GM18505 (cell line): ENCODE measurements around the gene CALML3.

Source experiments
- ATAC-seq: cut with Tn5 transposase; IDR thresholded peaks from one replicate; pipeline ENCODE4 v1.9.1; 2021; ENCODE audit not compliant: unreplicated experiment
- POLR2A ChIP-seq: IDR thresholded peaks from 4 replicates; pipeline ENCODE4 v1.6.1; 2011; ENCODE audit warnings: borderline replicate concordance; ENCODE audit not compliant: insufficient read depth, insufficient read length; ENCODE audit errors: extremely low read depth

The CALML3 gene

DNA sequence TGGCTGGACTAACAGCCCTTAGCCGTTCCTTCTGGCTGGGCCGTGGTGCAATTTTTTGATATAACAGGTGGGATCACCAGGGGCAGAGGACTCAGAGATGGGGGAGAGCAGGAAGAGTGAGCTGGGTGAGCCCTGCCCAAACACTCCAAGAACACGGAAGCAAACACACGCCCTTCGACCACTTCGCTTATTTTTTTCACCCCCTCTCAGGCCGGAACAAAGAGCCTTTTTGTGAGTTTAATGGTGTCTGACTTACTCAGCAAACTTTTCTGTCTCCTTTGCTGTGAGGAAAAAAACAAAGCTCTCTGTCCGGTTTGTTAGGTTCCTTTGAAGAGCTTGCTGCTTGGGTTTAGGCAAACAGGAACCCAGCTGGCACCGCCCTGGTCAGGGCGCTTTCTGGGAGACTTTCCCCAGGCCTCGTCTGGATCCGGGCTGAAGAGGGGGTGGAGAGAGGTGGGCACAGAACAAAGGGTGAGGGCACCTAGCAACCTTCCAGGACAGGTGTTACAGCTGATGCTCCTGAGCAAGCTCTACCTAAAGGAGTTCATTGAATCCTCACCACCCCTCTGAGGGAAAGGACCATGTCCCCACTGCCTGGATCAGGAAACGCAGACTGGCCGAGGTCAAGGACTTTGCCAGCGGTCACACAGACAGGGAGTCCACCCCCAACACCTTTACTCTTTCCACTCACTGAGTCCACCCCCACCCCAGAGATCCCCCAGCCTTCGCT is 23.3 kb downstream of the CALML3 start:
- ATAC-seq = no peak
- TF ChIP-seq POLR2A = no peak

DNA sequence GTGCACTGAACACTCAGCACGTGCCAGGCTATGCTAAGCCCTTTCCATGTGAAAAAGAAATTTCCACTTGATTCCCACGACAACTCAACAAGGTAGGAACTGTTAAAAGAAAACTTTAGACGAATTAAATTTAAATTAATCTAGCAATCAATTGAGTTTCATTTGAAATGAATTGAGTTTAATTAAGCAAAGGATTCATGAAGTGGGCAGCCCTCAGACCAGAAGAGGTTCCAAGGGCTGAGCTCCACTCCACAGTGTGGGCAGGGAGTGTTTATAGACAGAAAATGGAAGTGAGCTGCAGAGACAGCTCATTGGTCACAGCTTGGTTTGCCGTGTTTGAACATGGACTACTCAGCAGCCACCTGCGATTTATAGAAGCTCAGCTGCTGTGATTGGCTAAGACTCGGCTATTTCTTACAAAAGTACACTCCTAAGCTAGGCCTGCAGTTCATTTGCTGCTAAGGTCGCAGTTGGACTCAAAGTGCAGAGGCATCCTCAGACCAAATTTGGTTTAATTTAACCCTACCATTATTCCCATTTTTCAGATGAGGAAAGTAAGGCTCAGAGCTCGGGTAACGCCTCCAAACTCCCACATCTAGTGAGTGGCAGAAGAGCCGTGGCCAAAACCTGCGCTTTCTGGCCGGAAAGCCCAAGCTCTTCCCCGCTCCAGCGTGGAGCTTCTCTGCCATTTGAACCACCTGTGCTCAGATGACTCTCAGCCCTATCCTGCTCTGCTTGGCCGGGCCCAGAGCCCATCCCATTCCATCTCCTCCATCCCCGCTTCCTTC is 24.9 kb downstream of the CALML3 start:
- no peak for TF ChIP-seq POLR2A
- ATAC-seq = no peak

DNA sequence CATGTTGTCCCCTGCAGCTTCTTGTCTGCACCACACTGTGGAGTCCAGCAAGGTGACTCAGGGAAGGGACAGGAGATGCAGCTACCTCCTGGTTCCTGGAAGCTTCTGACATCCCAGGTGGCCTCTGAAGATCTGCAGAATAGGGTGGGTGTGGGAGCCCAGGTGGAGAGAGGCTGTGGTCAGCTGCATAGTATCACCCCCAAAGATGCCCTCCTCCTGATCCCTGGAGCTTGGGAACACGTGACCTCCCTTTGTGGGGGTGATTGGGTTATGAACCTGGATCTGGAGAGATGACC is 25.4 kb downstream of the CALML3 start:
- no peak for ATAC-seq
- no peak for TF ChIP-seq POLR2A

DNA sequence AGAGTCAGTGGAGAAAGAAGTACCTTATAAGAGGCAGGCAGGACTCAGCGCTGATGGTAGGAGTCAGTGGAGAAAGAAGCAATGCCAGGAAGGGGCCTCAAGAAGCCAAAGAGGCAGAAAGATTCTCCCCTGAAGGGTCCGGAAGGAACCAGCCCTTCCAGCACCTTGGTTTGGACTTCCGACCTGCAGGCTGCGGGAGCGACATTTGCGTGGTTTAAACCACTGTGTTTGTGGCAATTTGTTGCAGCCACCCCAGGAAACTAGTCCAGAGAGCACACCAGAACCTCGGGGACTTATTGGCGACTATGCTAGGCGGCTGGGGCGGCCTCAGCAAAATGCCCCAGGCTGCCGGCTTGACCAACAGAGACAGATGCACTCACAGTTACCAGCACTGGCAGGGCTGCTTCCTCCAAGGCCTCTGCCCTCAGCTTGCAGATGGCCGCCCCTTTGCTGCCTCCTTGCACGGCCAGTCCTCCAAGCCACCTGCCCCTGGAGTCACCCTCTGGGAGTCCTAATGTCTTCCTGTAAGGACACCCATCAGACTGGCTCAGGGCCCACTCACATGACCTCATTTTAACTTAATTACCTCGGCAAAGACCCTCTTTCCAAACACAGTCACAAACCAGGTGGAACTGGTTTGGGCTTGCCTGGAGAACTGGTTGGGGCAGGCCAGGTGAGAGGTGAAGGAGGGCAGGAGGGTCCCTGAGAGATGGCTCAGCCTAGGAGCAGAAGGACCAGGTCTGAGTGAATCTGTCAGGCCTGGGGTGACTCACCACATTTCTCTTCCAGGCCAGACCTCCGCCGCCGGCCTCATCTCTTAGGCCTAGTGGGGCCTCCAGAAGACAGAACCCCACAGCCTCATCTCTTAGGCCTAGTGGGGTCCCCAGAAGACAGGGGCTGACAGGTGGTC is 26.1 kb downstream of the CALML3 start:
- no peak for TF ChIP-seq POLR2A
- ATAC-seq = no peak

DNA sequence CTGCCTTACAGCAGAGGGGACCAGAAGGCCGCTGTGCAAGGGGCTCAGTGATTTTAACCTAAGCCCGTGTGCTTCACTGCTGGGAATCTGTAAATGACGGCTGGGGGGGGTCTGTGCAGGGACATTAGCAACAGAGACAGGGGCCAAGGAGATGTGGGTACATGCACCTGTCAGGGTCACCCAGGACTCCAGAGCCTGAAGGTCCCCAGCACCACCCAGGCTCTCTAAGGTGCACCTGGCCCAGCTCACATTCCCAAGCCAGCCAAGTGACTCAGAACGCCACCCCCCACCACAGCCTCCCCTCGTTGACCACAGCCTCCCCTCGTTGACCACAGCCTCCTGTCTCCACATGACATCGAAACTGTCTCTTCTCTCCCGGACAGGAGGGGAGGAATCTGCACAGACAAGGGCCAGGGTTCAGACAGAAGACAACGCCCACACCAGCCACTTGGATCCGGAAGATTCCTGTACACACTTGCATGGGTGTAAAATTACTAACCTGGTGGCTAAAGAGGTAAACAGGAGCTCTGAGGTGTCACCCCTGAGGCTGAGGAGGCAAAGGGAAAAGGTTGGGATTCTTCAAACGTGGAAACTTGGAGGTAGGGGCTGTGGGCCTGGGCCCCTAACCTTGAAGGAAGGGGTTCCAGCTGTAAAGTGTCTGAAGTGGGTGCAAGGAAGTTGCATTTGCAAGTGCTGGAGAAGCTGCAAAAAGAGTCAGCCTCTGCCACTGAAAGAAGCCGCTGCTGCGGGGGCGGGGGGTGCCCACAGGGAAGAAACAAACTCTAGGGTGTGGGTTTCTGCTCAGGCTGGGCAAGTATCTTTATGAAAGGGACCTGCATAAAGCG is 27.0 kb downstream of the CALML3 start:
- TF ChIP-seq POLR2A = no peak
- ATAC-seq = no peak

DNA sequence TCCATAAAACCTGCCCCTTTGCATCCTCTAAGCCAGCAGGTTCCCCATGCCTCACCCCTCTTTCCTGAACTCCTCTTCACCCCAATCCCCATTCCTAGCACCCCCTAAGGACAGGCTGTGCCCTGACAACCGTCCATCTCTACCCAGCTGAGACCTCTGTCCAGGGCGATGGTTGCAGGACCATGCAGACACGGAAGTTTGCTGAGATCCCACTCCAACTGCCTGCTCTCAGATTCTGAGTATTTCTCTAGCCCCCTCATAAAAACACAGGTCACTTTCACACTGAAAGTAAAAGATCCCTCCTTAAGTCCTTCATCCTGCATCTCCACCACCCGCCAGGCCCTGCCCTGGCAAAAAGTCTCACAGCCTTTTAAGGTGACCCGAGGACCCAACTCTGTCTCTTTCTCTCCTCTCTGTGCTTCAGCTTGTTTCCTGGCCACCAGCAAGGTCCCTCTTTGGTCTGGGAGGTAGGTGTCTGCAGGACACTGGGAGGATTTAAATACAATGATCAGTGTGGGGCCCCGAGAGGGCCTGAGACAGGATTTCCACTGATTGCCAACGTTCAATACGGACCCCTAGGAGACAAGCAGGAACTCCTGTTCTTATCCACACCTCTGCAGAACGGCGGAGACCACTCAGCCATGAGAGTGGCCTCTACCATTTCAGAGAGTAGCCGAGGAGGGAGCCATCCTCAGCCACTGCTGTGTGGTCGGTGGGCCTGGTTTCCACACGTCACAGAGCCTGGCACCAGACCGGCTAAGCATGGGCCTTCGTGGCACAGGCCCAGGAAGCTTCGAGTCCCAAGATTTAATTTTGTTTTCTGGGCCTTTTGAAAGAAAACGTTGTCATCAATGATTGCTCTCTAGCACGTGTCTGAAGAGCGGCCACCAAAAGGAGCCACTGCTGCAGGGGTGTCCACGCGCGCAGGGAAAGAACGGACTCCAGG is 27.9 kb downstream of the CALML3 start:
- ATAC-seq = no peak
- no peak for TF ChIP-seq POLR2A

DNA sequence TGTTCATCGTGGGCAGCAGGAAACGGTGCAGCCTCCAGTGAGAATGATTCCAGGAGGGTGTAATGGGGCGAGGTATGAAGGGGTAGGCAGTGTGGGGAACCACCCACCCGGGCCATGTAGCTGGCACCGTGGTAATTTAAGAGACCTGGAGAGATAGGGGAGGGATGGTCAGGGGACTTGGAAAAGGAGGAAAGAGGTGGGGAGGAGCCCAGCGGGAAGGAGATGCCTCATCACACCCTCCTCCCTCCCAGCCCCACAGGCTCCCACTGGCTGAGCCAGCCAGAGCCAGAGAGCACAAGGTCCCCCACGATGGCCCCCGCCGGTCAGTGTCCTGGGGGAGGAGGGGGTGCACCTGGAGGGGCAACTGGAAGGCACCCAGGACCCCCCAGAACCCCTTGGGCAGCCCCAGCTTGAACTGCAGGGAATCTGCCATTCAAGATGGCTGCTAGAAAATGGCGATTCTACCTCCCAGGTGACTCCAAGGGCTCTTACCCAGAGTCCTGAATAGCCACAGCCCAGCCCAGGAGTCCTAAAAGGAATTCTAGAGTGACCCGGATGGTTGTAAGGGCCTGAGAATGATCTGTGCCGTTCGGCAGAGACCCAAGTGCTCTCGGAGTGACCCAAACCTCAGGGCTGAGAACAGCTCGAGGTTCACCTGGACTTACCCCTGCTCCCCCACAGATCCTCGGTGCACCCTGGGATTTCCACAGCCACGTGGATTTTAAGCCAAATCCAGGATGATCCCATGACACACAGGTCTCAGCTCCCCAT is 28.8 kb downstream of the CALML3 start:
- no peak for ATAC-seq
- TF ChIP-seq POLR2A = no peak

DNA sequence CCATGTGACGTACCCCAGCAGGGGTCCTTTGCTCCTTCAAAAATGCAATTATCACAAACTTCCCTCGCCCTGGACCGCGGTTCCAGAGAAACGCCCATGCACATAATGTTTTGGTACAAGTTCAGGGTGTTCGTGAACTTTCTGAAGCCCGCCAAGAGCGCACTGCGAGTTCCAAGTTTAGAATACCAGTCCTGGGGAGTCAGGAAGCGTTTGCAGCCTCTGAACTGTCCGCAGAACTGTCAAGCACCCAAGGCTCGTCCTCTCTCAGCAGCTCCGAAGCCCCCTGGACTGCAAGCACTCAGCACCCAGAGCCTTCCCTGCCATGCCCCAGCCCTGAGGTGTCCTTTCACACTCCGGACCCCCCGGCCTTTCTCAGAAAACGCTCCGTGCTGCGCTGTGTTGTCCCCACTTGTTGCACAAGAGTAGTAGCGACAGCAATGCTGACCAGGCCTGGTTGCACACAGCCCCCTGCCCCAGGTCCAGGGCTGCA is 30.3 kb downstream of the CALML3 start:
- no peak for ATAC-seq
- no peak for TF ChIP-seq POLR2A

DNA sequence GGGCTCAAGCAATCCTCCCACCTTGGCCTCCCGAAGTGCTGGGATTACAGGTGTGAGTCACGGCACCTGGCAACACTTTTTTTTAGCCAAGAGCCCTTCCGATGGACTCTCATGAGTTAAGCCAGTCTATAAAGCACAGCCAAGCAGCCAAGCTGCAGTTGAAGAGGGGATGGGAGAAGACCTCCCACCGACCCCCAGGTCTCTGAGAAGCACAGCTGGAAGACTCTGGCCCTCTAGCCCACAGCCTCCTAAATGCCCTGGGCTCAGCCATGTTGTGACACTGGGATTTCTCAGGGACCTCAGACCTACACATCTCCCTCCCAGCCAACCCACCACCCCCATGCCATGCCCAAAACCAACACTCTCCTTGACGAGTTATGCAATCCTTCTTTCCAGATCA is 31.1 kb downstream of the CALML3 start:
- TF ChIP-seq POLR2A = no peak
- no peak for ATAC-seq

DNA sequence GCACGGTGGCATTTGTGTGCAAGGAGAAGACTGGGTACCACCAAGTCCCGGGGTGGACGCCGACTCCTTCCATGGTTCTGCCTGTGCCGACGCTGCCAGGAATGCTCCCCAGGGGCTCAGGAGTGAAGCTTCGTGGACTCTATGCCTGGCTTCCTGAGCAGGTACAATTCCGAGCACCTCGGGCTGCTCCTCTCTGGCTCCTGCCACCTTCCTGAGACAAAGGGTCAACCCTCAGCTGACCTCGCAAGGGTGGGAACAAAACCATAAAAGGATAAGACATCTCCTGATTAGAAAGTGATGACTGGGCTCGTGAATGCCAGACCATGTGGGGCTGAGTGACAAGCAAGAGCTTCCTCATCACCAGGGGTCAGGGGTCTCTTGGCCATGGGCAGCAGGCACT is 31.8 kb downstream of the CALML3 start:
- ATAC-seq = no peak
- no peak for TF ChIP-seq POLR2A
